Measurements from ENCODE around the gene KIAA1217.
"Not testable (repeated sequence)": the region's sequence is repeated elsewhere in the genome, so short reads cannot be mapped to it uniquely, and the experiment has no call there.

The KIAA1217 gene

DNA sequence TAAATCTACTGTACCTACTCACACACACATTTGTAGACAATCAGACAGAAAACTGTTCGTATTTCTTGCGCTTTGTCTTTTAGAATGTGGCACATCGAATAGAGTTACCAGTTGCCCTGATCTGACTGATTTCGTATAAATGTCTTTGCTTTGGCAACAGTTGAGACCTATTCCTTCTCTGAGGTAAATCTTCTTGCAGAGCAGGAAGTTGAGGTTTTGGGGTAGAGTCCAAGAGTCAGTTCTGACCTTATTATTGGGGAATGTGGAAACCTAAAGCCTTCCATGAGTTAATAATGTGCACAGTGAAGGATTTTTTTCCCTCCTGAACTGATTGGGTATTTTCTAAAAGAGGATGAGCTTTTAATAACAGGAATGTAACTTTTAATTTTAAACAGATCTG, 135.3 kb downstream of the KIAA1217 start:
- no peak for DNase-seq

DNA sequence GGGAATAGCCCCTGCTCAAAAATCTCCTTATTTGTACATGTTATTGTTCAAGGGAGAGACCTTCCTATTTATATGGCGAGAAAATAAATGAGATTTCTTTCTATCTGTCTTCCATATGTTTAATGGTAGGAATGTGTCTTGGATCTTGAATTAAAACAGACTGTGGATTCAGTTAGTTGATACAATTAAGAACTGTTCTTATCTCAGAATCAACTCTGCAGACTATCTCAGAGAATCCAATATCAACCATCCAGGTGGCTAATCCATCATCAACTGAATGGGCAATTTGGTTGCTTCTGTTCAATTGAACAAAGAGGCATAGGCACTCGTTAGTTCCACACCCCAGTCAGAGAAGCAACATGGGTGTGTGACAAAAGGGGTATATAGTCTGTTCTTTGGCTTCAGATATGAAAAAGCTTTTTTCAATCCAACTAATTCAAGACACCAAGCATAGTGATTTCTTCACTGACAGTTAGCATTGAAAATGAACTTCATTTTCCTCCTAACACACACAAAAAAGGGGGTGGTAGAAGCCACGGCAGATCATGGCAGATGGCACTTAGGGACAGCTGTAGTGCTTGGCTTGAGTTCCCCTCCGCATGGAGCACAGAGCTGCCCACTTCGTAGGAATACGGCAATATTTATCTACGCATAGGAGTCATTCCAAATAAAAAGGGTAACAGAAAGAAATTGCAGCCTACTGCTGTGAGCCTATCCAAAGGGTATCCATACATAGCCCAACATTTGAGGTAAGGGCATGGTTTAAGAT, 135.9 kb downstream of the KIAA1217 start:
- no peak for DNase-seq

DNA sequence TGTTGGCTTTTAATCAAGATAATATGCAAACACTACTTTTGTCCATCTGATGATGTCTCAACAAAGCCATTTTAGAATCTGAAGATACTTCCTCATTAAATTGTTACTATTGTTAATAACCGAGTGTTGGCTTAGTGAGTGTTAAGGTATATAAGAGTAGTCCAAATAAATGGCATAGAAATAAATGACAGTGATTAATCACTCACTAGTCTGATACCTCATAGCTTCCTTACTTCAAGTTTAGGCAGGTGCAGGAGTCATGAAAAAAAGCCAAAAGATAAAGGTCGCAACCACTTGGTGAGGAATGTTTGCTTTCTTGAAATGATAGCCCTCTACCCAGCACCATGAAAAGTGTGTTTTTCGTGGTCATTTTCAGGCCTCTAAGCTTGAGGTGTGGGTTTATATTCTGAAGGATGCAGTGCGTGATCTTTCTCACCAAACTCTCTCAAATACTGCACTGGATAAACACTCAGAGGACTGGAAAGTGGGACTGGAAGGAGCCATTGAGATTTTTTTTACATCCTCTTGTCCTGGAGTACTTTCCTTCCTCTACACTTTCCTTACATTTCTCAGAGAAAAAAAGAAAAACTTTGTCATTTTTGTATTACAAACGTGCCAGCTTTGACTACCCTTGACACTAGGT, 138.1 kb downstream of the KIAA1217 start:
- no peak for DNase-seq

DNA sequence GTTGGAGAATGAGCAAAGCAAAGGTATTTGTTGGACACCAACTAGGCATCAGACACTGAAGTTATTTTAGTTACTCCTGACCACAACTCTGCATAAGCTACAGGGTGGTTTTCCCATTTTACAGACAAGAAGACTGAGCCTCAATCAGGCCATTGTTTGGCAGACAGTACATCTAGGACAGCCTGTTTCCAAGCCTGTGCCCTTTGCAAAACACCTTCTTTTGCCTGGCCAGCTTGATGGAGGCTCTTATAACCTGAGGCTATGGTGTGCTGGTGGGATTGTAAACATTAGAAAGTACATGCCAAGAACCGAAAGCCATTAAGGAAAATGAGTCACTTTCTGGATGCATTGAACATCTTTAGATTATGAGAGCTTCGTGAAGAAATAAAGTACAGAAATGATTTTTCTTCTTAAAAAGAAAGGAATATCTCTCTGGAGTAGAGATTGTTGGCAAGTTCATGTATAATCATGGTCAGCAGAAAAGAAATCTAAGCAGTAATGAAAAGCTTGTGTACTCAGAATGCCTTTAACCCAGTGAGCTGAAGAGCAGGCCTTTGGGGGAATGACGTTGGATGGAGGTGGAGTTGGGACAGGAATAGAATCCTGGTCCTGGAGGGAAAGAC, 140.6 kb downstream of the KIAA1217 start:
- DNase-seq: no peak

DNA sequence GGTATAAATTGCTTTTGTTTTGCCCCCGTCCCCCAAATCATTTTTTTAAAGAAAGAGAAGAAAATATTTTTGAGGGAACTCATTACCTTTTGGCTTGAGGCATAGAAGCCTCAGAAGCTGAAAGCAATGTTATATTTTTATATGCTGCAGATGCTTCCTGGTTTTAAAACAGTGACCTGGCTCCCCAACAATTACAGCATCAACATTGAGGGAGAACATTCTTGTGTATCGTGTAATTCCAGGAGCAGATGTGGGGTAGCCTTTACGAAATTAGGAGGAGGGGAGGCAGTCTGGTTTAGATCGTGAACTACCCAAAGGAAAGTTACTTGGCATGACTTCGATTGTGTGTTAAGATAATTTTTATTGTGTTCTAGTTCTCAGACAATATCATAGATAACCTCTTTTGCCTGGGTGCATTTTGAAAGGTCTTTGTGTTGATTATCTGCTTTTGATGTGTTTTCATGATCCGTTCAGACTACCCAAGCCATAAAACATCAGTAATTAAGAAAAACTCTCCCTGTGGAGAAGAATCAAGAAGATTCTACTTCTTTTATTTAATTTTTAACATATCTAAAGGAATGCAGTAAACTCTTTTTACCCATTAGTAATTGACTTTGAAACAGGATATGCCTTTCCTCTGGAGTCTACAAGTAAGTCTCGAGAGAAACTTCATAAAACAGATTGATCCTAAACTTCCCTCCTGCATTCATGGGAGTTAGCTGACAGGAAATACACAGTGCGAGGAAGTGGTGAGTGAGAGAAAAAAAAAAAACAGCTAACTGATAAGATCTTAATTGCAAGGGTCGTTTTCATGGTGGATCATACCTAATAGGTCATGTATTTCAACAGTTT, 141.4 kb downstream of the KIAA1217 start:
- no peak for DNase-seq

DNA sequence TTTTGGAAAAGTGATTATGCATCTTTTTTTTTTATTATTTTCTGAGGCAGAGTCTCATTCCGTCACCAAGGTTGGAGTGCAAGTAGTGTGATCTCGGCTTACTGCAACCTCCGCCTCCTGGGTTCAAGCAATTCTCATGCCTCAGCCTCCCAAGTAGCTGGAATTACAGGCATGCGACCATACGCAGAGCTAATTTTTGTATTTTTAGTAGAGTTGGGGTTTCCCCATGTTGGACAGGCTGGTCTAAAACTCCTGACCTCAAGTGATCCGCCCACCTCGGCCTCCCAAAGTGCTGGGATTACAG, 141.9 kb downstream of the KIAA1217 start:
- not testable (repeated sequence) for DNase-seq

DNA sequence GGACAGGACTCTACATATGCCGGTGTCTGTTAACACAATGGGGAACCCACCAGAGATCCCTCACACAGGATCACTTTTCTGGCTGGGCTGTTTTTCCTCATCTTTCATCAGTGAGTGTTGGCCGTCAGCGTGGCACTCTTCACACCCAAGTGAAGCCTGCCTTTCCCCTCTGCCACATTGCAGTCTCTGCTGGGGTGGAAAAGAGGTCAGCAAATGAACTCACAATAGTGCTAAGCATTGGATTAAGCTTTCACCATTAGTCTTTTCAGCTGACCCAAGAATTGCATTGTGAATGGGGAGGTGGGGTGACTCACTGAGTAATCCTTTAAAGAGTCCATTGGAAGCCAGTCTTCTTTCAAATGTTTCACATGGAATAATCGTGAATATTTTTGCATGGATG, 143.0 kb downstream of the KIAA1217 start:
- DNase-seq: no peak

DNA sequence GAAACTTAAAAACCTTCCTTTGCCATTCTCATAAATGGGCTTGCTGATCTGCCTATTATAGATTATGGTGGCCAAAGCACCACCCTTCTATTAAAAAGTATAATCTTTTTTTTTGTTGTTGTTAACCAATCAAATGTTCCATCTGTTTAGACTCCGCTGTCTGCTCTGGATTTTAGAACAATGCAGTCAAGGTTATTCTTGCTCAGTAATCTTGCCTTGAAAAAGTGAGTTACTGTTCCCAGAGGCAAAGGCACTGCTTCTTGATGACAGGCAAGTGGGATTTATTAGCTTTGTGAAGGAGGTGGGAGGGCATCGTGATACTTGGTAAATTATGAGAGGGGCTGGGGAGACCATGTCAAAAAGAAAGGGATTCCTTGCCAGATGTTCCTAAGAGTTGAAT, 143.5 kb downstream of the KIAA1217 start:
- no peak for DNase-seq

DNA sequence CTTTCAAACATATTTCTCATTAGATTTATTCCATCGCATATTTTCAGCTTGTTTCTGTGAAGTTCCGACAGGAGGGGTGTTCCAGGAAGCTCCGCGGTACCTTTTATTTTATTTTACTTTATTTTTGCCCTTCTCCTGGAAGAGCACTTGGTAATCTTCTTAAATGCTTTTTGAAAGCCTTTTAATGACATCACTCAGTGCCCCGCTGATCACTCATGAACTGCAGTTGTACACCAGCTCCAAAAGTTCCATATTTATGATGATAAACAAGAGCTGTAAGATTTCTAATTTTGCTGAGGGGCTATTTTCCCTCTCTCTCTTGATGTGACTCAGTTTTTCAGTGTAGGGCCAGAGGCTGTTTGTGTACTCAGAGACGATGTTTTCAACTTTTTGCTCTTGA, 144.4 kb downstream of the KIAA1217 start:
- DNase-seq: no peak

DNA sequence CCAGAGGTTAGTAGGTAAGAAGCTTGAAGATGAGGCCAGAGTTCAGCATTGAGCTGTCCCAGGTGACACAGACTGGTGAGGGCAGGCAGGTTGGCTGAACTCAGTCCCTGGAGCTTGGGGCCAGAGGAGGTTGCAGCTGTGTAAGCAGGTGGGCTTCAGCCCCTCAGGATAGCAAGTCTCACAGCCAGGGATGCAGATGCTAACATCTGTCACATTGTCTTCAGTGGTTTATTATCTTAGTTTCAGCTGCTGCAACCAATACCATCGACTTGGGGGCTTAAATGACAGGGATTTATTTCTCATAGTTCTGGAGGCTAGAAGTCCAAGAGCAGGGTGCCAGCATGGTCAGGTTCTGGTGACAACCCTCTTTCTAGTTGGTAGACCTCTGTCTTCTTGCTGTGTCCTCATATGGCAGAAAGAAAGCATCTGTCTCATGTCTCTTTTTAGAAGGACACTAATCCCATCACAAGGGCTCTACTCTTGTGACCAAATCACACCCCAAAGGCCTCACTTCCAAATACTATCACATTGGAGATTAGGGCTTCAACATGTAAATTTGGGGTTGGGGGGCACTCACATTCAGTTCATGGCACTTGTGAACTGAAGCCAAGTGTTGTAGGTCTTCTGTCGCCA, 146.2 kb downstream of the KIAA1217 start:
- DNase-seq: no peak

DNA sequence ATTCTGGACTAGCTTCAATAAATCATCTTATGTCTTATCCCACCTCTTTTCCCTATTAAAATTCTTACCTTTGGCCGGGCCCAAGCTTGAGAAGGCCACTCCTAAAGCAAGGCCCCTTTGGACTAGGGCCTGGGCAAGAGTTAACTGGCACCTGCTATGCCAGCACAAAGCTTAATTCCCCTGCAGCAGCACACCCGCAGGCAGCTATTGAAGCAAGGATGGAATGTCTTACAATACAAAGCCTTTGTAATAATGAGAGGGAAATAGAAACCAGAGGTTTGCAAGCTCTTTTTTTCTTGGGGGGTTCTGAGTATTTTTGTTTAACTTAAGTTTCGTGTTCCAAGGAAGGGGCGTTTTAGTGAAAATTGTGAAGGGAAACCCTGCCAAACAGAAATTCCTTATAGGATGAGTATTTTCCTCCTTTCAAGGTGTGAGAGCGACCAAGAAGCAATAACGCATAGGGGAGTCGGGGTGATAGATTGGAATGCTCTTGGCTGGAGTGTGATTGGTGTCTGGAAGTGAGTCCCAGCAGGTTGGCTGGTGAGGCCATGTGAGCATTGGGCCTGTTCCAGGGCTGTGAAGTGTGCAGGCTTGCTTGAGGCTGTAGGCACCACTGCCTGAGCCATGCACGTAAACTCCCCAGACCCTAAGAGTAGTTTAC, 148.5 kb downstream of the KIAA1217 start:
- no peak for DNase-seq

DNA sequence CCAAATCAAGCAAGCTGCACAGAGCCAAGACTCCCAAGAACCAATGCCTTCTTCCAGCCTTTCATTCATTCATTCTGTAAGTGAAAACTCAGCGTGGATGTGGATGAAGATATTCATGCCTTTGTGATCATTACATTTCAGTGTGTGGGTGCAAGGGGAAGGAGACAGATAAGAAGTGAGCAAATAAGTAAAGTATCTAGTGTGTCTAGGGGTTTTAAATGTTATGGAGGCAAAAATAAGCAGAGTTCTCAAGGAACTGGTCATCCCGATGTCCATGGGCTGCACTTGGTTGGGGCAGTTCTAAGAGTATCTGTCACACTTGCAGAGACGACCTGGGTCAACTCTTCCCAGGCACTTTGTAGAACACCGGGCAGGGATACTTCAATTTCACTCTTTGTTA, 149.1 kb downstream of the KIAA1217 start:
- DNase-seq: no peak

DNA sequence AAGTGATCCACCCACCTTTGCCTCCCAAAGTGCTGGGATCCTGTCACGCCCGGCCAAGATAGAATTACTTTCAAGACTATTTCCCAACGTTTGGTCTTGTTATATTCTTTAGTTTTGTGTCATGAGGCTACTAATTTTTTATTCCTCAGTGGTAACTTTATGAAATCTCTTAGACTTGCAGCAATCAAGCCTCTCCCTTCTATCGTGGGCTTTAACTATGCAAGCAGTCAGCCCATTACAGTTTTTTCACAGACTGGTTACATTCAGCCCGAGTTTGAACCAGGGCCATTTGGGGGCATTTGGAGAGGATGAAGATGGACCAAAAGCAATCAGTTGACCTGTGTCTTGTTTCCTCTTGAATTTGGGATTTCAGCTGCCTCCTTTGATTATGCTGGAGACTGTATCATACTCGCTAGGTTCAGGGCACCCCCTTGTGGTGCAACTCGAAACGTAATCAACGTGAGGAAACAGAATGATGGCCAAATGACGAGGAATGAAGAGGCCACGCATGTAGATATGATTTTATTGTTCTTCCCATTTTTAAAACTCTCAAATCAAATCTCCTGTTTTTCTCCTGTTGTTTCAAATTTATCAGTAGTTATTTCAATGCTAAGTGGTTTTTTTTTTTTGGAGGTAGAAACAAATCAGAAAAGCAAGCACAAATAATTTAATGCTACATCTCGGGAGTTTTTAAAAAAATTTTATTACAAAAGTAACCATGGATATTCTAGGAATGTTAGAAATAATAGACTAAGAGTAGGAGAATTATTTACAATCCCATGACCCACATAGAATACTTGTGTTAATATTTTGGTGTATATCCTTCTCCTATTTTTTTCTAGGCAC, 151.6 kb downstream of the KIAA1217 start:
- no peak for DNase-seq

DNA sequence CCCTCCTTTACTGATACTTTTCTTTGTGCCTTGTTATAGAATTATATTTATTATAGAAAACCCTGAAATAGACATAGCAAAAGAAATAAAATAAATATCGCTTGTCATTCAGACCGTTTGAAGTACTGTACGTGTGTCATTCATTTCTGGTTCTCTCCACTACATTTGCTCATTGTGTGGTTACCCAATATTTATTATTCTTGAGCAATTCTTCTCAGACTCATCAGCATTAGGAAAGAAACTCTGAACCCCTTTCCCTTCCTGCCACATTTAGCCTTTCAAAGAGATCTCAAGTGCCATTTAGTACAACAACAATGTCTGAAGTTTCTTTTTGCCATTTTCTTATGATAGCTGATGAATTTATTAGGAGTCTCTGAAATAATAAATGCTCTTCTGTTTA, 154.1 kb downstream of the KIAA1217 start:
- DNase-seq: no peak

DNA sequence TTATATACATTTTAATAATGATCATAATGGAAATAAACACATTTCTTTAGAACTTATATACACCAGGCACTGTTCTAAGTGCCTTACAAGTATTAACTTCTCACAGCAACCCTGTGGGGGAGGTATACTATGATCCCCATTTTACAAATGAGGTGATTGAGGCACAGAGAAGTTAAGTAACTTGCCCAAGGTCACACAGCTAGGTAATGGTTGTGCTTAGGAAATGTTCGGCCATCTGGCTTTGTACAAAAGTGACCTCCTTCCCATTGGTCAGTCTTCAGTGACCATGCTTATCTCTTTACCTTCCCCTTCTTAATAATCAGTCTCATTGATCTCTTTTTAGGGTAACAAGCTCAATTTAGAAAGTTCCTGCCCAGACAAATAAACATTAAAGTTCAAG, 158.8 kb downstream of the KIAA1217 start:
- DNase-seq: no peak

DNA sequence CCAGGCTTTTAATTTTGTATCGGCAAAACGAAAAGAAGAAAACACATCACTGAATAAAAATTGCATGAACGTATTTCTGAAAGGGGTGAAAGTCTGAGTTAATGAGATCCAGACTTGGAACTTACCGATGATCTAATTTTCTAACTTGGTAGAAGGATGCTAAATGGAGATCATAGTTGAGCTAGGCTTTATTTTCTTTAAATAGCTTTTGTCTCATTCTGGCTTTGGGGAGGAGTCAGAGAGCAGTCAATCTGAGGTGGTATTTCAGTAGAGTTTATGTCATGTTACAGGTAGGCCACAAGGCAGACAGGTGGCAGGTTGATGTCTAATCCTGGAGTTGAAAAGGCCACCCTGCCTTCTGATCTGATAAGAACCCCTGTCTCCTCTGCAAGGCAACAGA, 161.9 kb downstream of the KIAA1217 start:
- no peak for DNase-seq

DNA sequence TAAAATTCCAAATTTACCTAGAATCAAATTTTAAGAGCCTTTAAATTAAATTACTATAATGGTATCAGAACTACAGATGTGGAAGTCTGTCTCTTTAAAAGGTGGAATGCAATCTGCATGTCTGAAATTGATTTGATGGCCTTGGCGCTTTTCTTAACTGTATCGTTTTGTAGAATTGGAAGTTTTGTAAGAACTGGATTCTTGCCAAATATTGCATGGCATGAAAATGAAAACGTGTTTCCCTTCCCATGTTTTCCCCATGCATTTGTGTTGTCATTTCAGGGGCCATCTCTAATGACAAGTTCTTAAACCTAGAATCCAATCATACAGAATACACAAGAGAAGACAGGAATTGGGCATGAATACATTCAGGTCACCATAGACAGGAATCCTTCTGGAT, 162.5 kb downstream of the KIAA1217 start:
- DNase-seq: no peak

DNA sequence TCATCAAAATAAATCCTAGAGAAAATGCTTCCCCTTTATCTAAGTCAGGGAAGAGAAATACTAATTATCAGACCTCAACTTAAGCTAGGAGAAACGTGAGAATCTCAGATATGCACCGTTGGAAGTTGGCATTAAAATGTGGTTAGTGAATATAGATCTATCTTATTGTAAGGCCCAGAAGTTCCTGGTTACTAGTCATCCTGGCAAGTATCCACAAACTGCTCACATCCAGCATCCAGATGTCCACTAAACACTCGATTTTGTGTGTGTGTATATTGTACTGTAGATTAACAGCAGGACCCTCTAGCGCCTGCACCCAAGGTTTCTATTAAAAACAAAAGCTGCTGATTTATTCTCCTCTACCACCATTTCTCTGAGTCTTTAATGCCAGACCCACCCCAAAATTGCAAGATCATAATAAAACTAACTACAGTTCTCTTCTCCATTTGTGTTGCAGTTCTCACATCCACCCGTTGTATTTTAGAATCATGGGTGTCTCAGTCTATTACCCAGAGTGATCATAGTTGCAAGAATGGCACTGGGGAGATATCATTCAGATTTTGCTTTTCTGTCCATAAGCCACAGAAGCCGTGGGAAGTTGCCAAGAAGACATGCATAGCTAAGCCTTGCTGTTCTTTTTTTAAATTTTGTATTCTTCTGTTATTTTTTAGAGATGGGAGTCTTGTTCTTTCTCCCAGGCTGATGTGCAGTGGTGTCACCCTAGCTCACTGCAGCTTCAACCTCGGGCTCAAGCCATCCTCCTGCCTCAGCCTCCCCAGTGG, 165.4 kb downstream of the KIAA1217 start:
- DNase-seq: no peak

DNA sequence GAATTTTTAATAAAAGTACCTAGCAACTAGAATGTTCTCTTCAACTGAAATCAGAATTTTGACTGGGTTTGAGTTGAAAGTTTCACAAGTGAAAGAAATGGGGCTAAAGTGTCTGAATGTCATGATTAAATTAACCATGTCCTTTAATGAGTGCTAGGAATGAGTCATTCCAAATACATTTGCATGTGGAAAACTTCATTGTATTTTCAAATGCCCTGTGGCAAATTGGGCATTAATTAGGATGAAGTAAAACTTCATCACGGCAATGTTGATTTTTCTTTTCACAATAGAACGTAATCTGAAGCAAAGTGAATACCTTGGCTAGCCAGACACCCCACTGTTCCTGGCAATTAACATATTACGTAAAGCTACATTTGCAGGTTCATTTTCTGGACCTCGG, 166.6 kb downstream of the KIAA1217 start:
- no peak for DNase-seq

DNA sequence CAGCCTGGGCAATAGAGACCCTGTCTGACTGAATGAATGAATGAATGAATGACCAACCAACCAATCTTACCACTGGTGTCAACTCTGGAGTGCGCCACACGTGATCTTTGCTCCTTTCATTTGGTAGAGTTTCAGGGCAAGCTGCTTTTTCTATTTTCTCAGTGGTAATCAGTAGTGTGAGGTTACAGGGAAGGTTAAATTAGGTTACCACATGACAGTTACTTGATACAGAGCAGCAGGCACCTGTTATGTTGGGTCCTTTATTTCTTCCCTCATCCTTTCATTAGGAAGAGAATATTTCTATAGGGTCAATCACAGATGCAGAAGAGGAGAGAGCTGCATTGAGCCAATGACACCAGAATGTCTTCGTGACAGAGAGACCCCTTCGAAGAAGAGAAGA, 167.8 kb downstream of the KIAA1217 start:
- no peak for DNase-seq
